LNCAP (cell line): Measurements from ENCODE around the gene TALDO1.

Experiments
- CTCF ChIP-seq: fragments of 450-650 bp; IDR thresholded peaks from 2 replicates; pipeline ENCODE4 v1.5.1; 2017; ENCODE audit warnings: mild to moderate bottlenecking

TALDO1 gene

DNA sequence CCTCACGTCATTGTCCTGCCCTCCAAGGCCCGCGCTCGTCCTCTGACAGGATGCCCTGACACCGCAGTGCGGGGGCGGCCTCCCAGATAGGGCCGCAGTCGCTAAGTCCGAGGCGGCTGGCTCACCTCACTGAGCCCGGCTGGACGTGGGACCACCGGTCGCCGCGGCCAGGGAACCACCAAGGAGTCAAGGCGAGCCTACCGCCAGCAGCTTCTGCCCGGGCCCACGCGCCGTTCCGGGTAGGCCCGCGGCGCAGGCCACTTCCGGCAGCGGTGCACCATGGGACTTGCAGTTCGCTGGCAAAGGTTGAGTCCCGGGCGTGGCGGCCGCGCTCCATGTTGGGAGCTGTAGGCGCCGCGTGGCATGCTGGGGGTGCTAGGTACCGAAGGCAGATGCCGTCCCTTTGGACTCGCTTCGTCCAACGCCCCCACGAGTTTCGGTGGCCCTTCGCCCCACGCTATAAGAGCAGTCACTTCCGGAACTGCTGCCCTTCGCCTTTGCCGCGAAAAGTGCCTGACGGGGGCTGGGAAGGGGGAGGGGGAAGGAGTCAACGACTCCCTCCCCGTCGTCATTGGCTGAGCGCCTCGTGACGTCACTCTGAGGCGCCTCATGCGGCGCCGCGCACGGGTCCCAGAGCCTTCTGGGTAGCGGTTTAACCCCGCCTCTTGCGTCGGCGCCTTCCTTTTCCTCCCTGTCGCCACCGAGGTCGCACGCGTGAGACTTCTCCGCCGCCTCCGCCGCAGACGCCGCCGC, 62.2 kb downstream of the TALDO1 start, which contains the start of gene RPLP2:
RPLP2 (plus strand) TSS at position 681 of the 753 bp plus-strand sequence. CDS start 268 bp downstream, outside the sequence.
- TF ChIP-seq CTCF: no peak

GRCh38 chr11:810040-810567, 62.8 kb downstream of the TALDO1 start:
- TF ChIP-seq CTCF: no peak

DNA sequence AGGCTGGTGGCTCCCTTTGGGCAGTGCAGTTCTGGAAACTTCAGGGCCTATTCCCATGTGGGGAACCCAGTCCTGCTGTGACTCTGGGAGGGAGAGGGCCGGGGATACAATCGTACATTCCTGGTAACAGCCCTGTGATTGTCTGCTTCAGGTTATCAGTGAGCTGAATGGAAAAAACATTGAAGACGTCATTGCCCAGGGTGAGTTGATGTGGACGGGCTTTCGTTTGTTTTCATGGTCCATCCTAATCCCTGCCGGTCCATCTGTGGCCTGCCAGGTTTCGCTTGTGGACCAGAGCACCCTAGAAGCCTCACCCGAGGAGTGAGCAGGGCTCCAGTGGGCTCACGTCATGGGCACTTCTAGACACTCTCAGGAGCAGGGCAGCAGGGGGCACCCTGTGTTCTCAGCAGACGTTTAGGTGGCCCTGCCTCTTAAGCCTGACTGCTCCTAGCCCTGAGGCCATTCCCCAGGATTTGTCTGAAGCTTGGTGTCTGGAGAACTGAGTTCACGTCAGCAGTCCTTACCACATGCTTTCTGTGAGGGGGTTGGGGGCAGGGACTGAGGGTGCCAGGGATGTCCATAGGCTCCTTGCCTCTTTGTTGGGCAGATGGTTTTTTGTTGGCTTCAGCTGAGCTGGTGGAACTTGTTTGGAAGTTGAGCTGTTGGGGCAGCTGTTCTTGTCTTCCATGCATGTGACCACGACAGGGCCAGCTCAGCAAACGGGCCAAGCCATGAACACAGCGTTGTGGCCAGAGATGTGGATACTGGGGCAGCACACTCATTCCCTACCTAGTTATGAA, 64.4 kb downstream of the TALDO1 start:
- TF ChIP-seq CTCF: peak; percentile 14; the same call in 1 of the 2 replicates

GRCh38 chr11:812390-812789, 65.1 kb downstream of the TALDO1 start:
- no peak for TF ChIP-seq CTCF

GRCh38 chr11:813072-813455, 65.8 kb downstream of the TALDO1 start:
- TF ChIP-seq CTCF: no peak

GRCh38 chr11:813456-814096, 66.3 kb downstream of the TALDO1 start:
- no peak for TF ChIP-seq CTCF
